Kidney (tissue), 14 donors: ENCODE results near the gene TULP4. TPM values are rescaled to one million over a fixed set of nuclear protein-coding genes. Genes with fewer than 3 reads are reported as not detected.

Experiments
- DNase-seq, 5 donors: peaks; one replicate each; pipeline ENCODE4 v3.0.0-alpha.2; 2013 to 2020
- FAIRE-seq: peaks from 2 replicates; lab custom pipeline; 2012; peaks lifted over from hg19 to GRCh38; lab: Jason Lieb, UNC
- H3K27ac ChIP-seq, 2 donors: one replicate each; pipeline ENCODE4 v1.7.0; 2013; ENCODE audit warnings: low read depth in 2 of 2, low read length in 2 of 2, inconsistent platforms in 1 of 2
- H3K27me3 ChIP-seq: one replicate; pipeline ENCODE4 v1.7.1; 2013; ENCODE audit warnings: low read length, inconsistent platforms; ENCODE audit not compliant: control insufficient read depth, insufficient read depth
- H3K36me3 ChIP-seq, 3 donors: one replicate each; pipeline versions ENCODE4 v1.7.0 to v1.7.1; 2013; ENCODE audit warnings: low read length in 3 of 3, control low read depth in 1 of 3, inconsistent platforms in 1 of 3; ENCODE audit not compliant: insufficient read depth in 3 of 3, control insufficient read depth in 2 of 3
- H3K4me1 ChIP-seq, 3 donors: one replicate each; pipeline versions ENCODE4 v1.7.0 to v1.7.1; 2013; ENCODE audit warnings: low read length in 3 of 3, inconsistent platforms in 1 of 3, low read depth in 1 of 3; ENCODE audit not compliant: control insufficient read depth in 2 of 3, insufficient read depth in 2 of 3
- H3K4me3 ChIP-seq, 3 donors: one replicate each; pipeline versions ENCODE4 v1.7.0 to v1.8.1; 2013; ENCODE audit warnings: low read length in 3 of 3, control low read depth in 1 of 3, inconsistent platforms in 1 of 3
- H3K9ac ChIP-seq, 3 donors: one replicate each; pipeline versions ENCODE4 v1.7.0 to v1.7.1; 2013; ENCODE audit warnings: low read length in 3 of 3, control low read depth in 1 of 3, inconsistent platforms in 1 of 3
- H3K9me3 ChIP-seq, 3 donors: one replicate each; pipeline versions ENCODE4 v1.7.0 to v1.7.1; 2013; ENCODE audit warnings: low read length in 3 of 3, control low read depth in 1 of 3, inconsistent platforms in 1 of 3; ENCODE audit not compliant: control insufficient read depth in 2 of 3, insufficient read depth in 1 of 3
- CTCF ChIP-seq: IDR thresholded peaks from 3 replicates; pipeline ENCODE4 v1.5.1; 2012; ENCODE audit warnings: mild to moderate bottlenecking, moderate library complexity, borderline replicate concordance; ENCODE audit not compliant: insufficient read depth; ENCODE audit errors: extremely low read depth
- intact Hi-C: fragments of 100-400 bp; cut with DNase I; formaldehyde crosslinking; loops from one replicate; pipeline ENCODE4 v1.11.1; 2022
- polyA plus RNA-seq: library from polyadenylated mRNA; stranded (reverse); fragments of 350-450 nt; fragmentation: Illumina TruSeq; extraction: RNeasy Lipid Tissue Mini Kit (QIAGEN cat#74804); gene quantifications from one replicate; pipeline ENCODE4 v1.2.3, GENCODE V29; 2014; ENCODE audit warnings: low read depth, low replicate concordance; ENCODE audit not compliant: insufficient read depth
- total RNA-seq: library from RNA; stranded (reverse); fragmentation: NEBNext Ultra II Directional; extraction: Animal tissue kit (Norgen Biotek cat#: 25700); gene quantifications from one replicate; pipeline ENCODE4 v1.2.1, GENCODE V29; 2021
- donor health status: control.
- donor health status: control.
- donor health status: control.
- donor health status: control.
- donor health status: control.
- donor health status: DM: yes; HTN: yes; CAD: no.
- donor health status: Normal renal cell carcinoma (clear cell type).

Gene TULP4
- total and polyA plus RNA-seq, 2 donors from 2014 or later = 3.3 to 114 TPM

GRCh38 chr6:158372574-158372973 is 60.3 kb downstream of the TULP4 start:
- no peaks in the 10 kb centered on the region for H3K9me3 ChIP-seq
- peaks cover 0 to 6% (median 0%) of the 10 kb centered on the region in 3 donors for H3K4me1 ChIP-seq
- no peak overlapping the region for H3K9ac ChIP-seq
- intact Hi-C loops = no loop called here
- no peaks in the 10 kb centered on the region for H3K36me3 ChIP-seq
- H3K27ac ChIP-seq = no peak overlapping the region
- H3K4me3 ChIP-seq = no peak overlapping the region
- FAIRE-seq (no peak), DNase-seq (no peak)
- no peaks in the 10 kb centered on the region for H3K27me3 ChIP-seq
- no peak for TF ChIP-seq CTCF

- Histone ChIP-seq H3K36me3 (no peaks in the 10 kb centered on the region), H3K4me3 (no peak overlapping the region), H3K4me1 (peaks cover 0 to 6% (median 0%) of the 10 kb centered on the region in 3 donors), H3K27me3 (no peaks in the 10 kb centered on the region), H3K9me3 (no peaks in the 10 kb centered on the region), H3K27ac (no peak overlapping the region), H3K9ac (no peak overlapping the region)
- DNase-seq = no peak
- intact Hi-C loops = no loop called here
- no peak for FAIRE-seq
- TF ChIP-seq CTCF = no peak
These were observed 60.9 kb downstream of the TULP4 start for GRCh38 chr6:158373214-158373613.

GRCh38 chr6:158374020-158374419 is 61.8 kb downstream of the TULP4 start:
- Histone ChIP-seq H3K9me3 (no peaks in the 10 kb centered on the region), H3K9ac (no peak overlapping the region), H3K27me3 (no peaks in the 10 kb centered on the region), H3K27ac (no peak overlapping the region), H3K4me3 (no peak overlapping the region), H3K36me3 (no peaks in the 10 kb centered on the region), H3K4me1 (peaks cover 0 to 6% (median 0%) of the 10 kb centered on the region in 3 donors)
- intact Hi-C loops = no loop called here
- TF ChIP-seq CTCF = no peak
- FAIRE-seq (no peak), DNase-seq (no peak)

GRCh38 chr6:158376631-158377081 is 64.4 kb downstream of the TULP4 start:
- H3K27me3 ChIP-seq = no peaks in the 10 kb centered on the region
- no peak for TF ChIP-seq CTCF
- H3K4me1 ChIP-seq = peaks cover 0 to 6% (median 0%) of the 10 kb centered on the region in 3 donors
- no peaks in the 10 kb centered on the region for H3K9me3 ChIP-seq
- intact Hi-C loops = no loop called here
- FAIRE-seq = no peak
- H3K36me3 ChIP-seq = no peaks in the 10 kb centered on the region
- no peak overlapping the region for H3K27ac ChIP-seq
- DNase-seq = no peak
- no peak overlapping the region for H3K4me3 ChIP-seq
- no peak overlapping the region for H3K9ac ChIP-seq
